Memory B cell (primary cell): ENCODE results near the gene ARMCX2.
"Not testable (repeated sequence)": the region's sequence is repeated elsewhere in the genome, so short reads cannot be mapped to it uniquely, and the experiment has no call there.

Experiments used
- ATAC-seq: fragments of 150-1000 bp; cut with Tn5 transposase; 2 replicates; pipeline ENCODE4 v1.10.0; 2021; ENCODE audit warnings: low read depth, mild to moderate bottlenecking, moderate library complexity
- DNase-seq, 2 donors: peaks; one replicate each; pipeline ENCODE4 v3.0.0; 2022; ENCODE audit warnings: low spot score in 2 of 2
- H3K27ac Mint-ChIP-seq: one replicate; pipeline ENCODE4 v1.8.0; 2022; ENCODE audit warnings: mild to moderate bottlenecking, moderate library complexity, mixed read lengths
- H3K27me3 Mint-ChIP-seq: one replicate; pipeline ENCODE4 v1.8.0; 2022; ENCODE audit warnings: mixed read lengths
- H3K36me3 Mint-ChIP-seq: one replicate; pipeline ENCODE4 v1.8.0; 2022; ENCODE audit warnings: mild to moderate bottlenecking, mixed read lengths
- H3K4me1 Mint-ChIP-seq: one replicate; pipeline ENCODE4 v1.8.0; 2022; ENCODE audit warnings: mixed read lengths
- H3K4me3 Mint-ChIP-seq: one replicate; pipeline ENCODE4 v1.8.0; 2022; ENCODE audit warnings: mild to moderate bottlenecking, moderate library complexity, mixed read lengths
- H3K9me3 Mint-ChIP-seq: one replicate; pipeline ENCODE4 v1.8.0; 2022; ENCODE audit warnings: mixed read lengths

The ARMCX2 gene

DNA sequence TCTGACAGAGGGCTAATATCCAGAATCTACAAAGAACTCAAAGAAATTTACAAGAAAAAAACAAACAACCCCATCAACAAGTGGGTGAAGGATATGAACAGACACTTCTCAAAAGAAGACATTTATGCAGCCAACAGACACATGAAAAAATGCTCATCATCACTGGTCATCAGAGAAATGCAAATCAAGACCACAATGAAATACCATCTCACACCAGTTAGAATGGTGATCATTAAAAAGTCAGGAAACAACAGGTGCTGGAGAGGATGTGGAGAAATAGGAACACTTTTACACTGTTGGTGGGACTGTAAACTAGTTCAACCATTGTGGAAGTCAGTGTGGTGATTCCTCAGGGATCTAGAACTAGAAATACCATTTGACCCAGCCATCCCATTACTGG lies 11.9 kb downstream of the ARMCX2 start:
- H3K27ac Mint-ChIP-seq, H3K9me3 Mint-ChIP-seq, DNase-seq, H3K36me3 Mint-ChIP-seq, ATAC-seq, H3K4me3 Mint-ChIP-seq, H3K4me1 Mint-ChIP-seq, H3K27me3 Mint-ChIP-seq: not testable (repeated sequence)

DNA sequence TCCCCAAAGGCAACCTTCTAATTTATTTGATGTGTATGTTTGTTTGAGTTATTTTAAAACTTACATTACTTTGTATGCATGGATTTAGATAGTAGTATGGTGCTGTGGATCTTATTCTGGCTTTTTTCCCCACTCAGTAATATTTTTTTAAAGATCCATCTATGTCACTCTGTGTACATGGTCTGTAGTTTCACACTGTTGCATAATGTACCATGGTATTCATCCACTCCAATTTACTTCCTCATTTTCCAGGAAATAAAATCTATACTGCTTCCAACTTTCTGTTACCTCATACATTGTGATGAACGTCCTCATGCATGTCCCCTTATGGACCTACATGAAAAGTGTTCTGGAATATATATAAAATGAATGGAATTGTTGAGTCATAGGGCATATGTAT lies 17.6 kb downstream of the ARMCX2 start:
- ATAC-seq (no peak), DNase-seq (no peak)
- H3K9me3 Mint-ChIP-seq: no peaks in the 10 kb centered on the region
- no peak overlapping the region for H3K27ac Mint-ChIP-seq
- no peaks in the 10 kb centered on the region for H3K27me3 Mint-ChIP-seq
- no peaks in the 10 kb centered on the region for H3K36me3 Mint-ChIP-seq
- H3K4me1 Mint-ChIP-seq: no peaks in the 10 kb centered on the region
- no peak overlapping the region for H3K4me3 Mint-ChIP-seq

DNA sequence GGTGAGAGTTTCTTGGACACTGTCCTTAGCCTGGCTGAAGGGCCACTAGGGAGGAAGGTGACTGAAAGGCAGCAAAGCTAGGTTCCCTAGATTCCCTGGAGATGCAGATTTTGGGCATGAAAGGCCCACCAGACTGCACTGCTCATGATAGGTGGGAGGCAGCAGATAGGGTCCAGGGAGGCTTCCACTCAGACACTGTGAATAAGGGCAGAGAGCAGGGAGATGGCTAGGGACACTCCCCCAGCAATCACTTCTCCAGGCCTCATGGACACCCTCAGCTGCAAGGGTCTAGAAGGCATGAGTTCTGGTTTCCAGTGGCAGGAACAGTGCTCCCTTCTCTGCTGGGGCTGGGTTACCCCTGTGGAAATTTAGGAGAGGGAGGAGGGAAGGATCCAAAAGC lies 20.1 kb downstream of the ARMCX2 start:
- Mint-ChIP-seq H3K36me3 (no peaks in the 10 kb centered on the region), H3K4me3 (no peak overlapping the region), H3K9me3 (no peaks in the 10 kb centered on the region), H3K27ac (no peak overlapping the region), H3K27me3 (no peaks in the 10 kb centered on the region), H3K4me1 (no peaks in the 10 kb centered on the region)
- ATAC-seq (no peak), DNase-seq (no peak)

DNA sequence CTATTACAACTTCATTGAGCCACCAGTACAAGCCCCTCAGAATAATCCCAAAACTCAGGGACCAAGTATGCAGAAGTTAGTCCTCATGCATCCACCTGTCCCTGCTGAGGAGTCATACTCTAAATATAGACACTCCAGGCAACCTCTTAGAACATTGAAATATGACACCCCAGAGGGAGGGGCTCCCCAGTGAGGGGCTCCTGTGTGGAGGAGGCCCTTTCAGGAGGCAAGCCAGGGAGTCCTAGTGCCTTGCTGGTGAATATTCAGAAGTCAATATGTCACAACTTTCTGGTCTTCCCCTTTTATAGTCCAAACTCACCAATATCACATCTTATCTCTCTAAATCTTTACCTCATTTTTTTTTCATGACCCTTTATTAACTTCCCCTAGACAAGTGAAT lies 40.3 kb downstream of the ARMCX2 start:
- no peak overlapping the region for H3K27ac Mint-ChIP-seq
- H3K36me3 Mint-ChIP-seq: peaks cover 7% of the 10 kb centered on the region
- no peaks in the 10 kb centered on the region for H3K27me3 Mint-ChIP-seq
- ATAC-seq: no peak
- peaks cover 7% of the 10 kb centered on the region for H3K4me1 Mint-ChIP-seq
- DNase-seq: no peak
- no peaks in the 10 kb centered on the region for H3K9me3 Mint-ChIP-seq
- H3K4me3 Mint-ChIP-seq: no peak overlapping the region

DNA sequence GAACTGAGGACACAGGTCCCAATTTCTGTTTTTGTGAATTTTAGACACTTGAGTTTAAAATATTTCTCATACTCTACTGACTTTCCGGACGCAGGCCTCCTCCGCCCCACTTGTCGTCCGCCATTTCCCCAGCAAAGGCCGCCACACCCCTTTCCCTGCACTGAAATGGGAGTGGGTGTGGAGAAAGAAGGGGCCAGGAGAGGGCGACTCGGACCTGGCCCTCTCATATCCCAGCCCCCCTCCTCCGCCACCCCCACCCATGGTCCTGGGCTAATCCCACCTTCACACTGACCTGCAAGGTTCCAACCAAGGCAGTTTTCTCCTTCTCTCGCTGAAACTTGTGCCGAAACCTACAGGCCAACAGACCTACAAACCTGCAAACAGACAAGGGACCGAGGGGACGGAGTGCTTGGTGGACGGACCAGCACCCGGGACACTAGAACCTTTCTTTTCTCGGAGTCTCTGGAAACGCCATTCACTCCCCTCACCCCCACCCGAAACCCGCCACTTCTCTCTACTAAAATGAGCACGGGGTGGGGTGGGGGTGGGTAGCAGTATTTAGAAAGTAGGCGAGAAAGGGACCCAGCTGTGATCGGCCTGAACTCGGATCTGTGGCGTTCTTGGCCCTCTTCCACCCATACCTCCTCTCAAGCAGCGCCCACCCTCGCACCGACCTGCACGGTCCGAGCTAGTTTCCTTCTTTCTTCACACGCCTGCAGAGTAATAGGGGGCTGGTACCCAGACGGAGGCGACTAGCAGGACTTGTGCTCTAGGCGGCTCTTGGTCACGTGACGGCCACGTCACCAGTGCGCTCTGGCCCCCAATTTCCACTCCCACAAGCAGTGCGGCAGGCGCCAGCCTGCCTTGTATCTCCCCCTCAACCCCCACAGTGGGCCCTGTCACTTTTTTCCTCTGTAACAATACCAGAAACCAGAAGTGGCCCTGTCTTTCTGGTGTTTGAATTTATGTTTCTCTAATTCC lies 42.1 kb downstream of the ARMCX2 start, which contains the start of gene ARMCX6:
ARMCX6 (minus strand) TSS at position 790 of the 981 bp plus-strand sequence. CDS start 1,380 bp downstream, outside the sequence.
- no peaks in the 10 kb centered on the region for H3K27me3 Mint-ChIP-seq
- peak within 1 kb of the TSS; percentile 85 for H3K27ac Mint-ChIP-seq
- peak; percentile 49 to 50 for DNase-seq
- no peaks in the 10 kb centered on the region for H3K9me3 Mint-ChIP-seq
- peak; percentile 94 for ATAC-seq
- peaks cover 2% of the 10 kb centered on the region for H3K4me1 Mint-ChIP-seq
- peaks cover 4% of the 10 kb centered on the region for H3K36me3 Mint-ChIP-seq
- peak within 1 kb of the TSS; percentile 96 for H3K4me3 Mint-ChIP-seq

DNA sequence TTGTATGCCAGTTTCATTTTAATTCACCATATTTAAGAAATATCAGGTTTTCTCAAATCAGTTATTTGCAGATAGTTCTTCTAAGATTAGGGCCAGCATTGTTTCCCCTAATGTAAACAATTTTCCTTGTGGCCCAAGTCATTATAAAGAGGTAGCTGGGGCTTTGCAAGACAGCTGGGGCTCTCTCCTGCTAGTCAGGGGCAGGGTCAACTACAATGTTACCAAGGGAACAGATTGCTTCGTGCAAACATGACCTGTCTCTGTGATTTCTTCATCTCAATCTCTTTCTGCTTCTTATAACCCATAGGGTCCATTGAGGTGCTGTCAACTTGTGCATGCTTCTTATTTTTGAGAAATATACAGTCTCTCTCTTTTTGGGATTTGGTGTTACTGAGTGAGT lies 53.9 kb downstream of the ARMCX2 start:
- DNase-seq (no peak), ATAC-seq (no peak)
- Mint-ChIP-seq H3K27me3 (no peaks in the 10 kb centered on the region), H3K36me3 (no peaks in the 10 kb centered on the region), H3K4me1 (no peaks in the 10 kb centered on the region), H3K4me3 (no peak overlapping the region), H3K9me3 (no peaks in the 10 kb centered on the region), H3K27ac (peak overlapping the region; percentile 63)
